ENCODE results near the gene ANK2.

The ANK2 gene

GRCh38 chr4:113389160-113389559, 339.7 kb downstream of the ANK2 start:
- H3K9me3 ChIP-seq (ENCODE audit: control insufficient read depth in 1 of 2, low read length in 2 of 2) = no peaks in the 10 kb centered on the region
- no peak overlapping the region for H3K9ac ChIP-seq (ENCODE audit: low read depth in 1 of 2, low read length in 2 of 2)
- no peaks in the 10 kb centered on the region for H3K4me1 ChIP-seq (ENCODE audit: control insufficient read depth in 1 of 2, insufficient read depth in 2 of 2, low read length in 2 of 2)
- H3K27me3 ChIP-seq (ENCODE audit: control insufficient read depth in 1 of 2, insufficient read depth in 2 of 2, low read length in 2 of 2) = no peaks in the 10 kb centered on the region
- no peaks in the 10 kb centered on the region for H3K36me3 ChIP-seq (ENCODE audit: control insufficient read depth in 1 of 2, insufficient read depth in 2 of 2, low read length in 2 of 2)
- H3K27ac ChIP-seq (ENCODE audit: low read depth, low read length) = no peak overlapping the region
- H3K4me3 ChIP-seq (ENCODE audit: low read depth in 1 of 2, low read length in 2 of 2) = no peak overlapping the region

- no peaks in the 10 kb centered on the region for H3K27me3 ChIP-seq (ENCODE audit: control insufficient read depth in 1 of 2, insufficient read depth in 2 of 2, low read length in 2 of 2)
- peaks cover 0 to 3% of the 10 kb centered on the region in 2 donors for H3K4me1 ChIP-seq (ENCODE audit: control insufficient read depth in 1 of 2, insufficient read depth in 2 of 2, low read length in 2 of 2)
- H3K9me3 ChIP-seq (ENCODE audit: control insufficient read depth in 1 of 2, low read length in 2 of 2) = no peaks in the 10 kb centered on the region
- H3K9ac ChIP-seq (ENCODE audit: low read depth in 1 of 2, low read length in 2 of 2) = no peak overlapping the region
- no peaks in the 10 kb centered on the region for H3K36me3 ChIP-seq (ENCODE audit: control insufficient read depth in 1 of 2, insufficient read depth in 2 of 2, low read length in 2 of 2)
- H3K4me3 ChIP-seq (ENCODE audit: low read depth in 1 of 2, low read length in 2 of 2) = no peak overlapping the region
- no peak overlapping the region for H3K27ac ChIP-seq (ENCODE audit: low read depth, low read length)
Observed at GRCh38 chr4:113390850-113391249, 341.4 kb downstream of the ANK2 start.

GRCh38 chr4:113394108-113394729, 344.8 kb downstream of the ANK2 start:
- peaks cover 0 to 3% of the 10 kb centered on the region in 2 donors for H3K4me1 ChIP-seq (ENCODE audit: control insufficient read depth in 1 of 2, insufficient read depth in 2 of 2, low read length in 2 of 2)
- no peak overlapping the region for H3K27ac ChIP-seq (ENCODE audit: low read depth, low read length)
- H3K9ac ChIP-seq (ENCODE audit: low read depth in 1 of 2, low read length in 2 of 2) = no peak overlapping the region
- no peaks in the 10 kb centered on the region for H3K36me3 ChIP-seq (ENCODE audit: control insufficient read depth in 1 of 2, insufficient read depth in 2 of 2, low read length in 2 of 2)
- H3K9me3 ChIP-seq (ENCODE audit: control insufficient read depth in 1 of 2, low read length in 2 of 2) = no peaks in the 10 kb centered on the region
- no peak overlapping the region for H3K4me3 ChIP-seq (ENCODE audit: low read depth in 1 of 2, low read length in 2 of 2)
- no peaks in the 10 kb centered on the region for H3K27me3 ChIP-seq (ENCODE audit: control insufficient read depth in 1 of 2, insufficient read depth in 2 of 2, low read length in 2 of 2)

- Histone ChIP-seq H3K9ac (ENCODE audit: low read depth in 1 of 2, low read length in 2 of 2) (no peak overlapping the region), H3K9me3 (ENCODE audit: control insufficient read depth in 1 of 2, low read length in 2 of 2) (no peaks in the 10 kb centered on the region), H3K27ac (ENCODE audit: low read depth, low read length) (no peak overlapping the region), H3K4me1 (ENCODE audit: control insufficient read depth in 1 of 2, insufficient read depth in 2 of 2, low read length in 2 of 2) (peaks cover 0 to 3% of the 10 kb centered on the region in 2 donors), H3K36me3 (ENCODE audit: control insufficient read depth in 1 of 2, insufficient read depth in 2 of 2, low read length in 2 of 2) (no peaks in the 10 kb centered on the region), H3K4me3 (ENCODE audit: low read depth in 1 of 2, low read length in 2 of 2) (no peak overlapping the region), H3K27me3 (ENCODE audit: control insufficient read depth in 1 of 2, insufficient read depth in 2 of 2, low read length in 2 of 2) (no peaks in the 10 kb centered on the region)
Observed at GRCh38 chr4:113394730-113395530, 345.5 kb downstream of the ANK2 start.

GRCh38 chr4:113397114-113397701, 347.8 kb downstream of the ANK2 start:
- no peak overlapping the region for H3K27ac ChIP-seq (ENCODE audit: low read depth, low read length)
- no peaks in the 10 kb centered on the region for H3K36me3 ChIP-seq (ENCODE audit: control insufficient read depth in 1 of 2, insufficient read depth in 2 of 2, low read length in 2 of 2)
- no peaks in the 10 kb centered on the region for H3K9me3 ChIP-seq (ENCODE audit: control insufficient read depth in 1 of 2, low read length in 2 of 2)
- H3K9ac ChIP-seq (ENCODE audit: low read depth in 1 of 2, low read length in 2 of 2) = no peak overlapping the region
- no peak overlapping the region for H3K4me3 ChIP-seq (ENCODE audit: low read depth in 1 of 2, low read length in 2 of 2)
- peaks cover 0 to 3% of the 10 kb centered on the region in 2 donors for H3K4me1 ChIP-seq (ENCODE audit: control insufficient read depth in 1 of 2, insufficient read depth in 2 of 2, low read length in 2 of 2)
- no peaks in the 10 kb centered on the region for H3K27me3 ChIP-seq (ENCODE audit: control insufficient read depth in 1 of 2, insufficient read depth in 2 of 2, low read length in 2 of 2)

GRCh38 chr4:113398441-113399143, 349.1 kb downstream of the ANK2 start:
- Histone ChIP-seq H3K27ac (ENCODE audit: low read depth, low read length) (no peak overlapping the region), H3K4me3 (ENCODE audit: low read depth in 1 of 2, low read length in 2 of 2) (no peak overlapping the region), H3K36me3 (ENCODE audit: control insufficient read depth in 1 of 2, insufficient read depth in 2 of 2, low read length in 2 of 2) (no peaks in the 10 kb centered on the region), H3K9ac (ENCODE audit: low read depth in 1 of 2, low read length in 2 of 2) (no peak overlapping the region), H3K9me3 (ENCODE audit: control insufficient read depth in 1 of 2, low read length in 2 of 2) (no peaks in the 10 kb centered on the region), H3K4me1 (ENCODE audit: control insufficient read depth in 1 of 2, insufficient read depth in 2 of 2, low read length in 2 of 2) (peaks cover 0 to 3% of the 10 kb centered on the region in 2 donors), H3K27me3 (ENCODE audit: control insufficient read depth in 1 of 2, insufficient read depth in 2 of 2, low read length in 2 of 2) (no peaks in the 10 kb centered on the region)

- no peaks in the 10 kb centered on the region for H3K4me1 ChIP-seq (ENCODE audit: control insufficient read depth in 1 of 2, insufficient read depth in 2 of 2, low read length in 2 of 2)
- H3K9me3 ChIP-seq (ENCODE audit: control insufficient read depth in 1 of 2, low read length in 2 of 2) = no peaks in the 10 kb centered on the region
- no peaks in the 10 kb centered on the region for H3K27me3 ChIP-seq (ENCODE audit: control insufficient read depth in 1 of 2, insufficient read depth in 2 of 2, low read length in 2 of 2)
- no peaks in the 10 kb centered on the region for H3K36me3 ChIP-seq (ENCODE audit: control insufficient read depth in 1 of 2, insufficient read depth in 2 of 2, low read length in 2 of 2)
- no peak overlapping the region for H3K4me3 ChIP-seq (ENCODE audit: low read depth in 1 of 2, low read length in 2 of 2)
- H3K9ac ChIP-seq (ENCODE audit: low read depth in 1 of 2, low read length in 2 of 2) = no peak overlapping the region
- H3K27ac ChIP-seq (ENCODE audit: low read depth, low read length) = no peak overlapping the region
Observed at GRCh38 chr4:113404167-113404571, 354.7 kb downstream of the ANK2 start.

GRCh38 chr4:113404841-113405240, 355.4 kb downstream of the ANK2 start:
- no peaks in the 10 kb centered on the region for H3K27me3 ChIP-seq (ENCODE audit: control insufficient read depth in 1 of 2, insufficient read depth in 2 of 2, low read length in 2 of 2)
- no peak overlapping the region for H3K9ac ChIP-seq (ENCODE audit: low read depth in 1 of 2, low read length in 2 of 2)
- no peaks in the 10 kb centered on the region for H3K36me3 ChIP-seq (ENCODE audit: control insufficient read depth in 1 of 2, insufficient read depth in 2 of 2, low read length in 2 of 2)
- H3K4me3 ChIP-seq (ENCODE audit: low read depth in 1 of 2, low read length in 2 of 2) = no peak overlapping the region
- no peaks in the 10 kb centered on the region for H3K4me1 ChIP-seq (ENCODE audit: control insufficient read depth in 1 of 2, insufficient read depth in 2 of 2, low read length in 2 of 2)
- H3K9me3 ChIP-seq (ENCODE audit: control insufficient read depth in 1 of 2, low read length in 2 of 2) = no peaks in the 10 kb centered on the region
- H3K27ac ChIP-seq (ENCODE audit: low read depth, low read length) = no peak overlapping the region

- Histone ChIP-seq H3K9ac (ENCODE audit: low read depth in 1 of 2, low read length in 2 of 2) (no peak overlapping the region), H3K4me1 (ENCODE audit: control insufficient read depth in 1 of 2, insufficient read depth in 2 of 2, low read length in 2 of 2) (no peaks in the 10 kb centered on the region), H3K36me3 (ENCODE audit: control insufficient read depth in 1 of 2, insufficient read depth in 2 of 2, low read length in 2 of 2) (no peaks in the 10 kb centered on the region), H3K27me3 (ENCODE audit: control insufficient read depth in 1 of 2, insufficient read depth in 2 of 2, low read length in 2 of 2) (no peaks in the 10 kb centered on the region), H3K4me3 (ENCODE audit: low read depth in 1 of 2, low read length in 2 of 2) (no peak overlapping the region), H3K27ac (ENCODE audit: low read depth, low read length) (no peak overlapping the region), H3K9me3 (ENCODE audit: control insufficient read depth in 1 of 2, low read length in 2 of 2) (no peaks in the 10 kb centered on the region)
Observed at GRCh38 chr4:113405874-113406722, 356.6 kb downstream of the ANK2 start.

Measured in duodenal mucosa (tissue), 2 donors.